T-helper 1 cell (primary cell): ENCODE measurements around the gene CPAMD8.
"Not testable (repeated sequence)": the region's sequence is repeated elsewhere in the genome, so short reads cannot be mapped to it uniquely, and the experiment has no call there.

Experiments
- DNase-seq, 5 donors: peaks; one replicate each; pipeline ENCODE4 v3.0.0-alpha.2; 2012 to 2020

Gene CPAMD8

GRCh38 chr19:16891696-16892382 is 134.8 kb downstream of the CPAMD8 start:
- no peak for DNase-seq

GRCh38 chr19:16890461-16891184 is 136.0 kb downstream of the CPAMD8 start:
- DNase-seq, result no peak

- no peak for DNase-seq
Observed at GRCh38 chr19:16889883-16890460, 136.6 kb downstream of the CPAMD8 start.

- no peak for DNase-seq
Observed at GRCh38 chr19:16889366-16889882, 137.2 kb downstream of the CPAMD8 start.

- DNase-seq, result peak in 1 of 5 donors; percentile 32
Observed at GRCh38 chr19:16888629-16889365, 137.8 kb downstream of the CPAMD8 start, which contains the start of gene F2RL3. Gene F2RL3 (plus strand): TSS chr19:16888999. CDS start chr19:16889190, 191 bp downstream.

GRCh38 chr19:16887353-16888265 is 139.0 kb downstream of the CPAMD8 start:
- no peak for DNase-seq

- no peak for DNase-seq
Observed at GRCh38 chr19:16886305-16886880, 140.2 kb downstream of the CPAMD8 start.

GRCh38 chr19:16885166-16885565 is 141.4 kb downstream of the CPAMD8 start:
- no peak for DNase-seq

- no peak for DNase-seq
Observed at GRCh38 chr19:16883522-16883921, 143.1 kb downstream of the CPAMD8 start.

GRCh38 chr19:16882146-16882545 is 144.5 kb downstream of the CPAMD8 start:
- no peak for DNase-seq

- DNase-seq, result no peak
Observed at GRCh38 chr19:16880884-16881554, 145.6 kb downstream of the CPAMD8 start.

- no peak for DNase-seq
Observed at GRCh38 chr19:16878181-16878965, 148.2 kb downstream of the CPAMD8 start.

- DNase-seq, result no peak
Observed at GRCh38 chr19:16877581-16877980, 149.0 kb downstream of the CPAMD8 start.

- DNase-seq, result no peak
Observed at GRCh38 chr19:16876904-16877361, 149.7 kb downstream of the CPAMD8 start.

GRCh38 chr19:16875584-16876555 is 150.7 kb downstream of the CPAMD8 start:
- DNase-seq, result no peak

GRCh38 chr19:16874978-16875299 is 151.7 kb downstream of the CPAMD8 start:
- DNase-seq, result not testable (repeated sequence)

GRCh38 chr19:16874250-16874977 is 152.2 kb downstream of the CPAMD8 start:
- no peak for DNase-seq

- no peak for DNase-seq
Observed at GRCh38 chr19:16873594-16873993, 153.0 kb downstream of the CPAMD8 start.
